ENCODE measurements around the gene CCIN. TPM values are rescaled to one million over a fixed set of nuclear protein-coding genes. Genes with fewer than 3 reads are reported as not detected.
A peak's percentile ranks its signal among the peaks of the same experiment; 100 is the strongest.

CCIN gene
- total RNA-seq, 1 donor from 2014 or later, result 1.9 TPM

DNA sequence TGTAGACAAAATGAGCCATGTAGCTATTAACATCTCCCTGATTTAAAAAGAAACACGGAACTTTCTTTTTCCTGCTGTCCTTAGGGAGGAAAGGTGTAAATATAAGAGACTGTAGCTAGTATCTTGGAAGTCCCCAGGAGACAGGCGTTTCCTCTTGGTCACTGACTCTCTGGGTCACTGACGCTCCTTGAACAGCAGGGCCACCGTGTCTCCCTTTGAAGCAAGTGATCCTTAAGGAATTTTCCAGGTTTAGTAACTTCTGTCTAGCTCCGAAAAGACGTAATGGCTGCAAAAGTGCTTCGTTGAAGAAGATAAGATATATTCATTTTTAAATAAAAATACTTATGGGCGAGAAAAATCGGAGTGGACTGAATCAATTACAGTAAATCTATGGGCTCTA lies 20.8 kb downstream of the CCIN start:
- Mint-ChIP-seq H3K4me1 (ENCODE audit: low read depth, unreplicated experiment) (peaks cover 33% of the 10 kb centered on the region), H3K36me3 (ENCODE audit: low read depth, unreplicated experiment) (peaks cover 7% of the 10 kb centered on the region), H3K27me3 (ENCODE audit: low read depth, unreplicated experiment) (no peaks in the 10 kb centered on the region), H3K27ac (ENCODE audit: unreplicated experiment) (peak overlapping the region; percentile 82), H3K4me3 (ENCODE audit: unreplicated experiment) (peak overlapping the region; percentile 98), H3K9me3 (ENCODE audit: unreplicated experiment) (no peaks in the 10 kb centered on the region)
- DNase-seq (ENCODE audit: low read depth) (no peak), FAIRE-seq (no peak)
- H3K27me3 ChIP-seq (ENCODE audit: insufficient read depth, low read length), result no peaks in the 10 kb centered on the region
- H3K79me2 ChIP-seq (ENCODE audit: insufficient read depth, low read length), result peaks cover 43% of the 10 kb centered on the region
- peak overlapping the region; percentile 93 for H3K9ac ChIP-seq (ENCODE audit: low read length)
- peaks cover 2% of the 10 kb centered on the region for H3K36me3 ChIP-seq (ENCODE audit: insufficient read depth, low read length)
- peak overlapping the region; percentile 55 for H2AFZ ChIP-seq (ENCODE audit: low read depth, low read length)
- no peaks in the 10 kb centered on the region for H3K9me3 ChIP-seq (ENCODE audit: insufficient read depth, low read depth, low read length)
- H3K4me1 ChIP-seq (ENCODE audit: insufficient read depth, low read length), result peaks cover 41% of the 10 kb centered on the region
- H3K4me2 ChIP-seq (ENCODE audit: low read length), result peak overlapping the region; percentile 93
- no peak overlapping the region for H3K27ac ChIP-seq (ENCODE audit: low read depth, low read length)
- peak overlapping the region; percentile 82 for H3K4me3 ChIP-seq (ENCODE audit: insufficient read depth, low read depth, low read length)
- TF ChIP-seq, protein P1, sequence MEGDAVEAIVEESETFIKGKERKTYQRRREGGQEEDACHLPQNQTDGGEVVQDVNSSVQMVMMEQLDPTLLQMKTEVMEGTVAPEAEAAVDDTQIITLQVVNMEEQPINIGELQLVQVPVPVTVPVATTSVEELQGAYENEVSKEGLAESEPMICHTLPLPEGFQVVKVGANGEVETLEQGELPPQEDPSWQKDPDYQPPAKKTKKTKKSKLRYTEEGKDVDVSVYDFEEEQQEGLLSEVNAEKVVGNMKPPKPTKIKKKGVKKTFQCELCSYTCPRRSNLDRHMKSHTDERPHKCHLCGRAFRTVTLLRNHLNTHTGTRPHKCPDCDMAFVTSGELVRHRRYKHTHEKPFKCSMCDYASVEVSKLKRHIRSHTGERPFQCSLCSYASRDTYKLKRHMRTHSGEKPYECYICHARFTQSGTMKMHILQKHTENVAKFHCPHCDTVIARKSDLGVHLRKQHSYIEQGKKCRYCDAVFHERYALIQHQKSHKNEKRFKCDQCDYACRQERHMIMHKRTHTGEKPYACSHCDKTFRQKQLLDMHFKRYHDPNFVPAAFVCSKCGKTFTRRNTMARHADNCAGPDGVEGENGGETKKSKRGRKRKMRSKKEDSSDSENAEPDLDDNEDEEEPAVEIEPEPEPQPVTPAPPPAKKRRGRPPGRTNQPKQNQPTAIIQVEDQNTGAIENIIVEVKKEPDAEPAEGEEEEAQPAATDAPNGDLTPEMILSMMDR (IDR thresholded peaks at IDR 0.05; ENCODE audit: insufficient read depth, low read depth, low read length), result no peak
- TF ChIP-seq EZH2 (IDR thresholded peaks at IDR 0.05; ENCODE audit: insufficient read depth, low read length), result no peak
- peaks cover 39% of the 10 kb centered on the region for H4K20me1 ChIP-seq (ENCODE audit: insufficient read depth, low read length)

DNA sequence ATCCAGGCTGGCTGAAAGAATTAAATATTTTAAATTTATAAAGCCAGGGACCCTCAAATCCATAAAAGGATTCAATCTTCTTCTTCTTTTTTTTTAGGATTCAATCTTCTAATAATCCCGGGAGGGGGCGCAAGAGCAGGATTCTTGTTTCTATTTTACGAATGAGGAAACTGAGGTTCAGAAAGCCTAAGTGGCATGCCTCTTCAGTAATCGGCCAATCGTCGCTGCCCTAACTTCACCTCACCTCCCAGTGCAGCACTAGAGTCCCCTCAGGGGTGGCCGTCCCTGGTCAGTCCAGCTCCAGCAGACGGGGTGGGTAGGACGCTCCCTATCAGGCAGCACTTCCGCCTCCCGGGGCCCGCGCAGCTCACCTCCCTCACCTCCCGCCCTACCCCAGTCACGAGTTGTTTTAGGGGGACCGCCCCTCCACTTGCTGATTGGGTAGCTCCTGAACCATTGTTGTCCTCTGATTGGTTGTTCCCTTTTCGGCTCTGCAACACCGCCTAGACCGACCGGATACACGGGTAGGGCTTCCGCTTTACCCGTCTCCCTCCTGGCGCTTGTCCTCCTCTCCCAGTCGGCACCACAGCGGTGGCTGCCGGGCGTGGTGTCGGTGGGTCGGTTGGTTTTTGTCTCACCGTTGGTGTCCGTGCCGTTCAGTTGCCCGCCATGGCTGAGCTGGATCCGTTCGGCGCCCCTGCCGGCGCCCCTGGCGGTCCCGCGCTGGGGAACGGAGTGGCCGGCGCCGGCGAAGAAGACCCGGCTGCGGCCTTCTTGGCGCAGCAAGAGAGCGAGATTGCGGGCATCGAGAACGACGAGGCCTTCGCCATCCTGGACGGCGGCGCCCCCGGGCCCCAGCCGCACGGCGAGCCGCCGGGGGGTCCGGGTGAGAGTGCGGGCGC lies 21.5 kb downstream of the CCIN start, which contains the start of gene CLTA:
Gene CLTA (plus strand): TSS at position 534 of the 902 bp plus-strand sequence. CDS start 136 bp downstream, at position 670.
- no peaks in the 10 kb centered on the region for H3K9me3 Mint-ChIP-seq (ENCODE audit: unreplicated experiment)
- Histone ChIP-seq H4K20me1 (ENCODE audit: insufficient read depth, low read length) (peaks cover 45% of the 10 kb centered on the region), H3K27me3 (ENCODE audit: insufficient read depth, low read length) (no peaks in the 10 kb centered on the region), H2AFZ (ENCODE audit: low read depth, low read length) (peak within 1 kb of the TSS; percentile 95), H3K9ac (ENCODE audit: low read length) (peak within 1 kb of the TSS; percentile 93), H3K4me1 (ENCODE audit: insufficient read depth, low read length) (peaks cover 41% of the 10 kb centered on the region), H3K27ac (ENCODE audit: low read depth, low read length) (peak within 1 kb of the TSS; percentile 90), H3K36me3 (ENCODE audit: insufficient read depth, low read length) (peaks cover 2% of the 10 kb centered on the region), H3K9me3 (ENCODE audit: insufficient read depth, low read depth, low read length) (no peaks in the 10 kb centered on the region), H3K79me2 (ENCODE audit: insufficient read depth, low read length) (peaks cover 50% of the 10 kb centered on the region), H3K4me2 (ENCODE audit: low read length) (peak within 1 kb of the TSS; percentile 93), H3K4me3 (ENCODE audit: insufficient read depth, low read depth, low read length) (peak within 1 kb of the TSS; percentile 82)
- H3K27ac Mint-ChIP-seq (ENCODE audit: unreplicated experiment), result peak within 1 kb of the TSS; percentile 93
- H3K4me1 Mint-ChIP-seq (ENCODE audit: low read depth, unreplicated experiment), result peaks cover 36% of the 10 kb centered on the region
- DNase-seq (ENCODE audit: low read depth) (peak; percentile 98), FAIRE-seq (peak; percentile 86)
- TF ChIP-seq, protein P1 (IDR thresholded peaks at IDR 0.05; ENCODE audit: insufficient read depth, low read depth, low read length), result peak; percentile 55
- no peak for TF ChIP-seq EZH2 (IDR thresholded peaks at IDR 0.05; ENCODE audit: insufficient read depth, low read length)
- peaks cover 9% of the 10 kb centered on the region for H3K36me3 Mint-ChIP-seq (ENCODE audit: low read depth, unreplicated experiment)
- H3K27me3 Mint-ChIP-seq (ENCODE audit: low read depth, unreplicated experiment), result no peaks in the 10 kb centered on the region
- peak within 1 kb of the TSS; percentile 98 for H3K4me3 Mint-ChIP-seq (ENCODE audit: unreplicated experiment)

Measured in astrocyte (in vitro differentiated cells and primary cell).